CD14-positive monocyte (primary cell): ENCODE results near the gene PHPT1. TPM values are rescaled to one million over a fixed set of nuclear protein-coding genes. Genes with fewer than 3 reads are reported as not detected.

Experiments
- DNase-seq, 3 donors: peaks; one replicate each; pipeline ENCODE4 v3.0.0-alpha.2; 2011 to 2022
- H2AFZ ChIP-seq: 2 replicates; pipeline ENCODE4 v1.6.0; 2012; ENCODE audit warnings: mild to moderate bottlenecking, low read depth, low read length, inconsistent platforms; ENCODE audit not compliant: insufficient read depth, poor library complexity, severe bottlenecking
- H3K27ac ChIP-seq, 2 donors: 1 replicate in 1 of 2; 2 replicates in 1 of 2; pipeline ENCODE4 v1.5.1; 2012 to 2013; ENCODE audit warnings: low read length in 2 of 2, control low read depth in 1 of 2, inconsistent platforms in 1 of 2, low read depth in 1 of 2, mild to moderate bottlenecking in 1 of 2
- H3K27me3 ChIP-seq, 2 donors: one replicate each; pipeline versions ENCODE4 v1.6.0 to v1.6.1; 2011 to 2013; ENCODE audit warnings: low read length in 2 of 2; ENCODE audit not compliant: control insufficient read depth in 2 of 2, insufficient read depth in 2 of 2
- H3K36me3 ChIP-seq, 2 donors: replicated peaks in 1 of 2; 1 replicate in 1 of 2; 2 replicates in 1 of 2; pipeline versions ENCODE4 v1.5.1 to v1.6.1; 2012 to 2013; ENCODE audit warnings: low read length in 2 of 2, control low read depth in 1 of 2, inconsistent platforms in 1 of 2, mild to moderate bottlenecking in 1 of 2; ENCODE audit not compliant: insufficient read depth in 2 of 2, control insufficient read depth in 1 of 2
- H3K4me1 ChIP-seq, 2 donors: 1 replicate in 1 of 2; 2 replicates in 1 of 2; pipeline versions ENCODE4 v1.5.1 to v1.6.1; 2012 to 2013; ENCODE audit warnings: low read length in 2 of 2, control low read depth in 1 of 2, inconsistent platforms in 1 of 2, mild to moderate bottlenecking in 1 of 2, moderate library complexity in 1 of 2; ENCODE audit not compliant: insufficient read depth in 2 of 2, control insufficient read depth in 1 of 2
- H3K4me2 ChIP-seq: replicated peaks from 2 replicates; pipeline ENCODE3; 2012; ENCODE audit warnings: low read length, moderate library complexity, mild to moderate bottlenecking; ENCODE audit not compliant: poor library complexity, severe bottlenecking; ENCODE audit errors: extremely low read depth
- H3K4me3 ChIP-seq, 3 experiments: fragments of 200-600 bp in 1 of 3; sonication (generic) in 1 of 3; replicated peaks in 1 of 3; 1 replicate in 2 of 3; 2 replicates in 1 of 3; pipeline ENCODE4 v1.5.1; 2011 to 2013; ENCODE audit warnings: low read length in 3 of 3, mild to moderate bottlenecking in 3 of 3, control low read depth in 2 of 3, low read depth in 2 of 3, inconsistent platforms in 1 of 3, moderate library complexity in 1 of 3
- H3K79me2 ChIP-seq: 2 replicates; pipeline ENCODE4 v1.6.0; 2012; ENCODE audit warnings: mild to moderate bottlenecking, control low read depth, inconsistent platforms, low read length, moderate library complexity; ENCODE audit not compliant: insufficient read depth
- H3K9ac ChIP-seq: 2 replicates; pipeline ENCODE4 v1.6.0; 2017; ENCODE audit warnings: low read length, mild to moderate bottlenecking; ENCODE audit not compliant: insufficient read depth, poor library complexity, severe bottlenecking
- H3K9me3 ChIP-seq, 2 donors: replicated peaks in 1 of 2; 1 replicate in 1 of 2; 2 replicates in 1 of 2; pipeline versions ENCODE4 v1.5.1 to v1.6.1; 2012 to 2013; ENCODE audit warnings: low read length in 2 of 2, control low read depth in 1 of 2; ENCODE audit not compliant: control insufficient read depth in 1 of 2, insufficient read depth in 1 of 2
- H4K20me1 ChIP-seq: 2 replicates; pipeline ENCODE4 v1.6.0; 2012; ENCODE audit warnings: mild to moderate bottlenecking, low read length, control low read depth, moderate library complexity; ENCODE audit not compliant: insufficient read depth
- H3K27ac Mint-ChIP-seq, 7 donors: one replicate each; pipeline ENCODE4 v1.8.0; 2020; ENCODE audit warnings: mild to moderate bottlenecking in 7 of 7, mixed read lengths in 7 of 7, moderate library complexity in 6 of 7, inconsistent platforms in 2 of 7
- H3K27me3 Mint-ChIP-seq, 3 donors: one replicate each; pipeline ENCODE4 v1.8.0; 2021 to 2022; ENCODE audit warnings: low read depth in 3 of 3, mild to moderate bottlenecking in 3 of 3, mixed read lengths in 3 of 3, moderate library complexity in 3 of 3, inconsistent platforms in 1 of 3
- H3K36me3 Mint-ChIP-seq, 2 donors: one replicate each; pipeline ENCODE4 v1.8.0; 2020; ENCODE audit warnings: mixed read lengths in 2 of 2, inconsistent platforms in 1 of 2, mild to moderate bottlenecking in 1 of 2
- H3K4me1 Mint-ChIP-seq: one replicate; pipeline ENCODE4 v1.8.0; 2020; ENCODE audit warnings: mild to moderate bottlenecking, mixed read lengths
- H3K4me3 Mint-ChIP-seq, 2 donors: one replicate each; pipeline ENCODE4 v1.8.0; 2020; ENCODE audit warnings: mild to moderate bottlenecking in 2 of 2, mixed read lengths in 2 of 2, moderate library complexity in 1 of 2
- H3K9me3 Mint-ChIP-seq, 7 donors: one replicate each; pipeline ENCODE4 v1.8.0; 2020 to 2022; ENCODE audit warnings: mixed read lengths in 7 of 7, mild to moderate bottlenecking in 6 of 7, moderate library complexity in 6 of 7, inconsistent platforms in 2 of 7
- CTCF ChIP-seq: fragments of 200-600 bp; IDR thresholded peaks from one replicate; pipeline ENCODE4 v1.8.0; 2022; ENCODE audit warnings: antibody characterized with exemption, mild to moderate bottlenecking
- WGBS: methylation state at CpG from one replicate; pipeline ENCODE4 v1.1.5; 2013; ENCODE audit warnings: missing lambda C conversion rate; ENCODE audit not compliant: insufficient coverage; 5-methylcytosine and 5-hydroxymethylcytosine counted together
- intact Hi-C, 2 donors: fragments of 100-400 bp; cut with micrococcal nuclease; formaldehyde crosslinking; loops; one replicate each; pipeline versions ENCODE4 v1.15.0 to v1.15.1; 2023
- polyA plus RNA-seq, 3 donors: library from polyadenylated mRNA; depleted of rRNA in 1 of 3; unstranded in 2 of 3; stranded (reverse) in 1 of 3; fragments of 300-500 nt in 2 of 3; fragments of >200 nt in 1 of 3; fragmentation: Illumina TruSeq in 2 of 3; gene quantifications; 1 replicate in 2 of 3; 2 replicates in 1 of 3; pipeline ENCODE4 v1.2.3, GENCODE V29; 2012 to 2021

Gene PHPT1
- polyA plus RNA-seq, 3 donors: 70.0 to 163 (median 94.3) TPM

GRCh38 chr9:136852664-136853595, 3.7 kb downstream of the PHPT1 start:
- H3K36me3 Mint-ChIP-seq: peaks cover 0 to 9% of the 10 kb centered on the region in 2 donors
- H3K4me1 Mint-ChIP-seq: peaks cover 8% of the 10 kb centered on the region
- peak overlapping the region in 1 of 7 donors; percentile 75 for H3K27ac Mint-ChIP-seq
- no peak overlapping the region for H3K27ac ChIP-seq
- no peak overlapping the region for H3K4me3 ChIP-seq
- DNase-seq: no peak
- no peak for TF ChIP-seq CTCF
- H3K36me3 ChIP-seq: peaks cover 0 to 5% of the 10 kb centered on the region in 2 donors
- intact Hi-C loops: no loop called here
- H3K4me1 ChIP-seq: peaks cover 11 to 17% of the 10 kb centered on the region in 2 donors
- no peak overlapping the region for H3K4me3 Mint-ChIP-seq
- H3K4me2 ChIP-seq: no peak overlapping the region
- peaks cover 0 to 3% of the 10 kb centered on the region in 2 donors for H3K27me3 ChIP-seq
- H3K9me3 ChIP-seq: no peaks in the 10 kb centered on the region
- H3K27me3 Mint-ChIP-seq: peaks cover 0 to 2% (median 2%) of the 10 kb centered on the region in 3 donors
- H4K20me1 ChIP-seq: peaks cover 9% of the 10 kb centered on the region
- H3K79me2 ChIP-seq: no peaks in the 10 kb centered on the region
- peaks cover 0 to 2% (median 0%) of the 10 kb centered on the region in 7 donors for H3K9me3 Mint-ChIP-seq
- WGBS: 93% methylated on average over 28 of the region's 29 CpGs
- H3K9ac ChIP-seq: no peak overlapping the region
- no peak overlapping the region for H2AFZ ChIP-seq

- Histone ChIP-seq H3K4me3 (no peak overlapping the region), H3K4me1 (peaks cover 7 to 10% of the 10 kb centered on the region in 2 donors)
Observed at GRCh38 chr9:136853596-136854112, 4.4 kb downstream of the PHPT1 start.

More at GRCh38 chr9:136853596-136854112, 4.4 kb downstream of the PHPT1 start:
- Histone ChIP-seq H3K4me2 (no peak overlapping the region), H3K27ac (no peak overlapping the region), H3K9ac (no peak overlapping the region), H2AFZ (no peak overlapping the region), H3K9me3 (no peaks in the 10 kb centered on the region), H4K20me1 (peaks cover 13% of the 10 kb centered on the region), H3K79me2 (no peaks in the 10 kb centered on the region), H3K27me3 (no peaks in the 10 kb centered on the region), H3K36me3 (peaks cover 0 to 5% of the 10 kb centered on the region in 2 donors)
- peaks cover 6% of the 10 kb centered on the region for H3K4me1 Mint-ChIP-seq
- intact Hi-C loops: no loop called here
- no peaks in the 10 kb centered on the region for H3K9me3 Mint-ChIP-seq
- 93% methylated on average over 13 of the region's 18 CpGs for WGBS
- TF ChIP-seq CTCF: no peak
- no peak overlapping the region for H3K4me3 Mint-ChIP-seq
- no peak overlapping the region for H3K27ac Mint-ChIP-seq
- no peaks in the 10 kb centered on the region for H3K27me3 Mint-ChIP-seq
- no peak for DNase-seq
- peaks cover 0 to 9% of the 10 kb centered on the region in 2 donors for H3K36me3 Mint-ChIP-seq
